KOPT-K1 (cell line): ENCODE data around the gene NXPH1.

Experiments used
- H3K27ac ChIP-seq: fragments of 200-600 bp; sonication (generic); 2 replicates; pipeline ENCODE4 v1.5.1; 2016; ENCODE audit warnings: antibody characterized with exemption, mild to moderate bottlenecking, low read depth, low read length; ENCODE audit not compliant: poor library complexity, severe bottlenecking
- H3K36me3 ChIP-seq: fragments of 200-600 bp; sonication (generic); 2 replicates; pipeline ENCODE4 v1.5.1; 2017; ENCODE audit warnings: antibody characterized with exemption, mild to moderate bottlenecking, low read length, moderate library complexity; ENCODE audit not compliant: insufficient read depth
- H3K9me3 ChIP-seq: fragments of 200-600 bp; sonication (generic); 2 replicates; pipeline ENCODE4 v1.5.1; 2017; ENCODE audit warnings: antibody characterized with exemption, low read length, mild to moderate bottlenecking; ENCODE audit not compliant: insufficient read depth, poor library complexity, severe bottlenecking

Gene NXPH1

GRCh38 chr7:8423057-8423456, 10.4 kb upstream of the NXPH1 start:
- no peak overlapping the region for H3K27ac ChIP-seq
- no peaks in the 10 kb centered on the region for H3K9me3 ChIP-seq
- H3K36me3 ChIP-seq: no peaks in the 10 kb centered on the region

GRCh38 chr7:8425223-8425622, 8.2 kb upstream of the NXPH1 start:
- no peaks in the 10 kb centered on the region for H3K36me3 ChIP-seq
- H3K27ac ChIP-seq: no peak overlapping the region
- no peaks in the 10 kb centered on the region for H3K9me3 ChIP-seq

- Histone ChIP-seq H3K9me3 (no peaks in the 10 kb centered on the region), H3K36me3 (no peaks in the 10 kb centered on the region), H3K27ac (no peak overlapping the region)
These were observed 2.8 kb upstream of the NXPH1 start for GRCh38 chr7:8430643-8431042.

- Histone ChIP-seq H3K27ac (no peak overlapping the region), H3K9me3 (no peaks in the 10 kb centered on the region)
These were observed 1.0 kb downstream of the NXPH1 start for GRCh38 chr7:8434290-8435002.

GRCh38 chr7:8435095-8435494, 1.7 kb downstream of the NXPH1 start:
- no peaks in the 10 kb centered on the region for H3K9me3 ChIP-seq
- H3K36me3 ChIP-seq: no peaks in the 10 kb centered on the region
- no peak overlapping the region for H3K27ac ChIP-seq

More at GRCh38 chr7:8434290-8435002, 1.0 kb downstream of the NXPH1 start:
- no peaks in the 10 kb centered on the region for H3K36me3 ChIP-seq

GRCh38 chr7:8435590-8436545, 2.5 kb downstream of the NXPH1 start:
- Histone ChIP-seq H3K27ac (no peak overlapping the region), H3K36me3 (no peaks in the 10 kb centered on the region), H3K9me3 (no peaks in the 10 kb centered on the region)

GRCh38 chr7:8436965-8437364, 3.6 kb downstream of the NXPH1 start:
- Histone ChIP-seq H3K36me3 (no peaks in the 10 kb centered on the region), H3K27ac (no peak overlapping the region), H3K9me3 (no peaks in the 10 kb centered on the region)

GRCh38 chr7:8437606-8438005, 4.2 kb downstream of the NXPH1 start:
- H3K27ac ChIP-seq: no peak overlapping the region
- peaks cover 1% of the 10 kb centered on the region for H3K9me3 ChIP-seq
- H3K36me3 ChIP-seq: no peaks in the 10 kb centered on the region

- H3K27ac ChIP-seq: no peak overlapping the region
- H3K9me3 ChIP-seq: peaks cover 12% of the 10 kb centered on the region
- H3K36me3 ChIP-seq: no peaks in the 10 kb centered on the region
These were observed 7.3 kb downstream of the NXPH1 start for GRCh38 chr7:8440670-8441069.

- H3K36me3 ChIP-seq: no peaks in the 10 kb centered on the region
- H3K27ac ChIP-seq: no peak overlapping the region
- peaks cover 12% of the 10 kb centered on the region for H3K9me3 ChIP-seq
These were observed 7.9 kb downstream of the NXPH1 start for GRCh38 chr7:8441106-8441965.

- H3K27ac ChIP-seq: no peak overlapping the region
- peaks cover 12% of the 10 kb centered on the region for H3K9me3 ChIP-seq
- no peaks in the 10 kb centered on the region for H3K36me3 ChIP-seq
These were observed 8.8 kb downstream of the NXPH1 start for GRCh38 chr7:8442051-8442813.

- no peaks in the 10 kb centered on the region for H3K36me3 ChIP-seq
- no peak overlapping the region for H3K27ac ChIP-seq
- peaks cover 12% of the 10 kb centered on the region for H3K9me3 ChIP-seq
These were observed 9.4 kb downstream of the NXPH1 start for GRCh38 chr7:8442814-8443304.

GRCh38 chr7:8443576-8444467, 10.4 kb downstream of the NXPH1 start:
- Histone ChIP-seq H3K36me3 (no peaks in the 10 kb centered on the region), H3K9me3 (peaks cover 12% of the 10 kb centered on the region), H3K27ac (no peak overlapping the region)
